SK-N-SH treated with all-trans-retinoic acid at 6 μM for 48 hours (cell line): ENCODE results near the gene PHIP.
"Not testable (repeated sequence)": the region's sequence is repeated elsewhere in the genome, so short reads cannot be mapped to it uniquely, and the experiment has no call there.

ENCODE experiments used
- ATAC-seq: fragments of 200-7000 bp; cut with Tn5 transposase; 3 replicates; pipeline ENCODE4 v1.9.1; 2020; ENCODE audit warnings: mild to moderate bottlenecking, moderate library complexity
- ARNTL ChIP-seq: fragments of 450-650 bp; formaldehyde crosslinking; IDR thresholded peaks from 2 replicates; pipeline ENCODE4 v1.5.0; 2020; ENCODE audit warnings: low read depth, mild to moderate bottlenecking, moderate library complexity, borderline replicate concordance
- CSDC2 ChIP-seq: fragments of 250-450 bp; sonication (Bioruptor Pico); IDR thresholded peaks from 2 replicates; pipeline ENCODE4 v1.5.0; 2020; ENCODE audit warnings: mild to moderate bottlenecking, moderate library complexity
- ESRRG ChIP-seq: fragments of 250-450 bp; sonication (Bioruptor Pico); IDR thresholded peaks from 2 replicates; pipeline ENCODE4 v1.6.1; 2021; ENCODE audit warnings: mild to moderate bottlenecking
- GLIS3 ChIP-seq: fragments of 250-450 bp; sonication (Bioruptor Pico); IDR thresholded peaks from 2 replicates; pipeline ENCODE4 v1.5.0; 2020; ENCODE audit warnings: mild to moderate bottlenecking, moderate library complexity
- OSR1 ChIP-seq: fragments of 250-450 bp; sonication (Bioruptor Pico); IDR thresholded peaks from 2 replicates; pipeline ENCODE4 v1.8.0; 2022; ENCODE audit warnings: moderate library complexity, mild to moderate bottlenecking, inconsistent platforms
- PPARA ChIP-seq: fragments of 250-450 bp; sonication (Bioruptor Pico); IDR thresholded peaks from 2 replicates; pipeline ENCODE4 v1.5.0; 2020; ENCODE audit warnings: mild to moderate bottlenecking, borderline replicate concordance
- RARB ChIP-seq: fragments of 250-450 bp; sonication (Bioruptor Pico); IDR thresholded peaks from 2 replicates; pipeline ENCODE4 v1.8.0; 2021; ENCODE audit warnings: mild to moderate bottlenecking, moderate library complexity
- SNAI2 ChIP-seq: fragments of 250-450 bp; sonication (Bioruptor Pico); IDR thresholded peaks from 2 replicates; pipeline ENCODE4 v1.5.0; 2020; ENCODE audit warnings: mild to moderate bottlenecking, moderate library complexity
- TCF4 ChIP-seq: fragments of 250-450 bp; sonication (Bioruptor Pico); IDR thresholded peaks from 2 replicates; pipeline ENCODE4 v1.8.0; 2021; ENCODE audit warnings: mild to moderate bottlenecking, moderate library complexity, borderline replicate concordance
- TOX ChIP-seq: fragments of 250-450 bp; sonication (Bioruptor Pico); IDR thresholded peaks from 2 replicates; pipeline ENCODE4 v1.8.0; 2021; ENCODE audit warnings: mild to moderate bottlenecking, moderate library complexity, borderline replicate concordance
- ZC3H10 ChIP-seq: fragments of 250-450 bp; sonication (Bioruptor Pico); IDR thresholded peaks from 2 replicates; pipeline ENCODE4 v1.5.1; 2021; ENCODE audit warnings: mild to moderate bottlenecking, moderate library complexity
- ZFP3 ChIP-seq: fragments of 250-450 bp; sonication (Bioruptor Pico); IDR thresholded peaks from 2 replicates; pipeline ENCODE4 v1.5.0; 2020; ENCODE audit warnings: mild to moderate bottlenecking, moderate library complexity
- ZFP30 ChIP-seq: fragments of 450-650 bp; formaldehyde crosslinking; IDR thresholded peaks from 2 replicates; pipeline ENCODE4 v1.5.0; 2022; ENCODE audit warnings: mild to moderate bottlenecking, moderate library complexity
- ZNF70 ChIP-seq: fragments of 450-650 bp; formaldehyde crosslinking; IDR thresholded peaks from 2 replicates; pipeline ENCODE4 v1.5.0; 2020; ENCODE audit warnings: mild to moderate bottlenecking, moderate library complexity
- ZNF8 ChIP-seq: fragments of 450-650 bp; formaldehyde crosslinking; IDR thresholded peaks from 2 replicates; pipeline ENCODE4 v1.5.0; 2020; ENCODE audit warnings: mild to moderate bottlenecking, moderate library complexity
- TF ChIP-seq, protein P1 (sequence below): fragments of 250-450 bp; sonication (Bioruptor Pico); IDR thresholded peaks from 2 replicates; pipeline ENCODE4 v1.8.0; 2020; ENCODE audit warnings: mild to moderate bottlenecking, moderate library complexity, borderline replicate concordance
- TF ChIP-seq, protein P2 (sequence below): fragments of 250-450 bp; sonication (Bioruptor Pico); IDR thresholded peaks from 2 replicates; pipeline ENCODE4 v1.5.1; 2020; ENCODE audit warnings: low read depth, mild to moderate bottlenecking, moderate library complexity
- TF ChIP-seq, protein P3 (sequence below): fragments of 250-450 bp; sonication (Bioruptor Pico); IDR thresholded peaks from 2 replicates; pipeline ENCODE4 v1.5.1; 2021; ENCODE audit warnings: mild to moderate bottlenecking, moderate library complexity
- TF ChIP-seq, protein P4 (sequence below): fragments of 250-450 bp; sonication (Bioruptor Pico); IDR thresholded peaks from 2 replicates; pipeline ENCODE4 v1.8.0; 2021; ENCODE audit warnings: low read depth, mild to moderate bottlenecking, moderate library complexity, borderline replicate concordance
- TF ChIP-seq, protein P5 (sequence below): fragments of 250-450 bp; sonication (Bioruptor Pico); IDR thresholded peaks from 2 replicates; pipeline ENCODE4 v1.5.0; 2020; ENCODE audit warnings: mild to moderate bottlenecking, moderate library complexity

Gene PHIP

DNA sequence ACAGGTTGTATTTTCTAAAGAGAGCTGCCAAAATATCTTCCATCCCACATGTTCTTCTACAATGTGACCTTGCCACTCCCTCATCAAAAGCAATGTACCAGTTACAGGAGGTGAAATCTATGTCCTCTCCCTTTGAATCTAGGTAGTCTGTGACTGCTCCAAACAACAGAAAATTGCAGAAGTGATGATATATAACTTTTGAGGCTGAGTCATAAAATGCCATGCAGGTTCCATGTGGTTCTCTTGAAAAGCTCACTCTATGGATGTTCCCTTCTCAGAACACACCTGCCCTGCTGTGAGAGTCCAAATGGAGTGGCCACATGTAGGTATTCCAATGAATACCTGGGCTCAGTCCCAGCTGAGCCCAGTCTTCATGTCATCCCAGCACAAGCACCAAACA, 16.9 kb upstream of the PHIP start:
- TF ChIP-seq SNAI2 (CRISPR knock-in tag) (no peak), PPARA (CRISPR knock-in tag) (no peak), CSDC2 (CRISPR knock-in tag) (no peak), ZC3H10 (CRISPR knock-in tag) (no peak), ZFP30 (CRISPR knock-in tag) (no peak), OSR1 (CRISPR knock-in tag) (no peak), TCF4 (CRISPR knock-in tag) (no peak), ARNTL (CRISPR knock-in tag) (no peak), ZNF70 (CRISPR knock-in tag) (no peak), ESRRG (no peak), GLIS3 (CRISPR knock-in tag) (no peak), ZNF8 (CRISPR knock-in tag) (no peak), TOX (CRISPR knock-in tag) (no peak), RARB (CRISPR knock-in tag) (no peak)
- TF ChIP-seq, protein P1, sequence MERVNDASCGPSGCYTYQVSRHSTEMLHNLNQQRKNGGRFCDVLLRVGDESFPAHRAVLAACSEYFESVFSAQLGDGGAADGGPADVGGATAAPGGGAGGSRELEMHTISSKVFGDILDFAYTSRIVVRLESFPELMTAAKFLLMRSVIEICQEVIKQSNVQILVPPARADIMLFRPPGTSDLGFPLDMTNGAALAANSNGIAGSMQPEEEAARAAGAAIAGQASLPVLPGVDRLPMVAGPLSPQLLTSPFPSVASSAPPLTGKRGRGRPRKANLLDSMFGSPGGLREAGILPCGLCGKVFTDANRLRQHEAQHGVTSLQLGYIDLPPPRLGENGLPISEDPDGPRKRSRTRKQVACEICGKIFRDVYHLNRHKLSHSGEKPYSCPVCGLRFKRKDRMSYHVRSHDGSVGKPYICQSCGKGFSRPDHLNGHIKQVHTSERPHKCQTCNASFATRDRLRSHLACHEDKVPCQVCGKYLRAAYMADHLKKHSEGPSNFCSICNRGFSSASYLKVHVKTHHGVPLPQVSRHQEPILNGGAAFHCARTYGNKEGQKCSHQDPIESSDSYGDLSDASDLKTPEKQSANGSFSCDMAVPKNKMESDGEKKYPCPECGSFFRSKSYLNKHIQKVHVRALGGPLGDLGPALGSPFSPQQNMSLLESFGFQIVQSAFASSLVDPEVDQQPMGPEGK (CRISPR knock-in tag), result no peak
- TF ChIP-seq, protein P2, sequence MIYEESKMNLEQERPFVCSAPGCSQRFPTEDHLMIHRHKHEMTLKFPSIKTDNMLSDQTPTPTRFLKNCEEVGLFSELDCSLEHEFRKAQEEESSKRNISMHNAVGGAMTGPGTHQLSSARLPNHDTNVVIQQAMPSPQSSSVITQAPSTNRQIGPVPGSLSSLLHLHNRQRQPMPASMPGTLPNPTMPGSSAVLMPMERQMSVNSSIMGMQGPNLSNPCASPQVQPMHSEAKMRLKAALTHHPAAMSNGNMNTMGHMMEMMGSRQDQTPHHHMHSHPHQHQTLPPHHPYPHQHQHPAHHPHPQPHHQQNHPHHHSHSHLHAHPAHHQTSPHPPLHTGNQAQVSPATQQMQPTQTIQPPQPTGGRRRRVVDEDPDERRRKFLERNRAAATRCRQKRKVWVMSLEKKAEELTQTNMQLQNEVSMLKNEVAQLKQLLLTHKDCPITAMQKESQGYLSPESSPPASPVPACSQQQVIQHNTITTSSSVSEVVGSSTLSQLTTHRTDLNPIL, result no peak
- TF ChIP-seq, protein P3, sequence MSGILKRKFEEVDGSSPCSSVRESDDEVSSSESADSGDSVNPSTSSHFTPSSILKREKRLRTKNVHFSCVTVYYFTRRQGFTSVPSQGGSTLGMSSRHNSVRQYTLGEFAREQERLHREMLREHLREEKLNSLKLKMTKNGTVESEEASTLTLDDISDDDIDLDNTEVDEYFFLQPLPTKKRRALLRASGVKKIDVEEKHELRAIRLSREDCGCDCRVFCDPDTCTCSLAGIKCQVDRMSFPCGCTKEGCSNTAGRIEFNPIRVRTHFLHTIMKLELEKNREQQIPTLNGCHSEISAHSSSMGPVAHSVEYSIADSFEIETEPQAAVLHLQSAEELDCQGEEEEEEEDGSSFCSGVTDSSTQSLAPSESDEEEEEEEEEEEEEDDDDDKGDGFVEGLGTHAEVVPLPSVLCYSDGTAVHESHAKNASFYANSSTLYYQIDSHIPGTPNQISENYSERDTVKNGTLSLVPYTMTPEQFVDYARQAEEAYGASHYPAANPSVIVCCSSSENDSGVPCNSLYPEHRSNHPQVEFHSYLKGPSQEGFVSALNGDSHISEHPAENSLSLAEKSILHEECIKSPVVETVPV (CRISPR knock-in tag), result no peak
- TF ChIP-seq, protein P4, sequence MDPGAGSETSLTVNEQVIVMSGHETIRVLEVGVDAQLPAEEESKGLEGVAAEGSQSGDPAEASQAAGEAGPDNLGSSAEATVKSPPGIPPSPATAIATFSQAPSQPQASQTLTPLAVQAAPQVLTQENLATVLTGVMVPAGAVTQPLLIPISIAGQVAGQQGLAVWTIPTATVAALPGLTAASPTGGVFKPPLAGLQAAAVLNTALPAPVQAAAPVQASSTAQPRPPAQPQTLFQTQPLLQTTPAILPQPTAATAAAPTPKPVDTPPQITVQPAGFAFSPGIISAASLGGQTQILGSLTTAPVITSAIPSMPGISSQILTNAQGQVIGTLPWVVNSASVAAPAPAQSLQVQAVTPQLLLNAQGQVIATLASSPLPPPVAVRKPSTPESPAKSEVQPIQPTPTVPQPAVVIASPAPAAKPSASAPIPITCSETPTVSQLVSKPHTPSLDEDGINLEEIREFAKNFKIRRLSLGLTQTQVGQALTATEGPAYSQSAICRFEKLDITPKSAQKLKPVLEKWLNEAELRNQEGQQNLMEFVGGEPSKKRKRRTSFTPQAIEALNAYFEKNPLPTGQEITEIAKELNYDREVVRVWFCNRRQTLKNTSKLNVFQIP (CRISPR knock-in tag), result no peak
- TF ChIP-seq, protein P5, sequence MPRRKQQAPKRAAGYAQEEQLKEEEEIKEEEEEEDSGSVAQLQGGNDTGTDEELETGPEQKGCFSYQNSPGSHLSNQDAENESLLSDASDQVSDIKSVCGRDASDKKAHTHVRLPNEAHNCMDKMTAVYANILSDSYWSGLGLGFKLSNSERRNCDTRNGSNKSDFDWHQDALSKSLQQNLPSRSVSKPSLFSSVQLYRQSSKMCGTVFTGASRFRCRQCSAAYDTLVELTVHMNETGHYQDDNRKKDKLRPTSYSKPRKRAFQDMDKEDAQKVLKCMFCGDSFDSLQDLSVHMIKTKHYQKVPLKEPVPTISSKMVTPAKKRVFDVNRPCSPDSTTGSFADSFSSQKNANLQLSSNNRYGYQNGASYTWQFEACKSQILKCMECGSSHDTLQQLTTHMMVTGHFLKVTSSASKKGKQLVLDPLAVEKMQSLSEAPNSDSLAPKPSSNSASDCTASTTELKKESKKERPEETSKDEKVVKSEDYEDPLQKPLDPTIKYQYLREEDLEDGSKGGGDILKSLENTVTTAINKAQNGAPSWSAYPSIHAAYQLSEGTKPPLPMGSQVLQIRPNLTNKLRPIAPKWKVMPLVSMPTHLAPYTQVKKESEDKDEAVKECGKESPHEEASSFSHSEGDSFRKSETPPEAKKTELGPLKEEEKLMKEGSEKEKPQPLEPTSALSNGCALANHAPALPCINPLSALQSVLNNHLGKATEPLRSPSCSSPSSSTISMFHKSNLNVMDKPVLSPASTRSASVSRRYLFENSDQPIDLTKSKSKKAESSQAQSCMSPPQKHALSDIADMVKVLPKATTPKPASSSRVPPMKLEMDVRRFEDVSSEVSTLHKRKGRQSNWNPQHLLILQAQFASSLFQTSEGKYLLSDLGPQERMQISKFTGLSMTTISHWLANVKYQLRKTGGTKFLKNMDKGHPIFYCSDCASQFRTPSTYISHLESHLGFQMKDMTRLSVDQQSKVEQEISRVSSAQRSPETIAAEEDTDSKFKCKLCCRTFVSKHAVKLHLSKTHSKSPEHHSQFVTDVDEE (CRISPR knock-in tag), result no peak
- ATAC-seq, result no peak

DNA sequence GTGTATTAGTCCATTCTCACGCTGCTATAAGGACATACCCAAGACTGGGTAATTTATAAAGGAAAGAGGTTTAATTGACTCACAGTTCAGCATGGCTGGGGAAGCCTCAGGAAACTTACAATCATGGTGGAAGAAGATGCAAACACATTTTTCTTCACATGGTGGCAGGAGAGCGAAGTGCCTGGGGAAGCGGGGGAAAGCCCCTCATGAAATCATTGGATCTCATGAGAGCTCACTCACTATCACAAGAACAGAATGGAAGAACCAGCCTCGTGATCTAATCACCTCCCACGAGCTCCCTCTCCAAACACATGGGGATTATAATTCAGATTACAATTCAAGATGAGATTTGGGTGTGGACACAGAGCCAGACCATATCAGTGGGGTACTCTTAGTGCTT, 13.7 kb upstream of the PHIP start:
- not testable (repeated sequence) for ATAC-seq

DNA sequence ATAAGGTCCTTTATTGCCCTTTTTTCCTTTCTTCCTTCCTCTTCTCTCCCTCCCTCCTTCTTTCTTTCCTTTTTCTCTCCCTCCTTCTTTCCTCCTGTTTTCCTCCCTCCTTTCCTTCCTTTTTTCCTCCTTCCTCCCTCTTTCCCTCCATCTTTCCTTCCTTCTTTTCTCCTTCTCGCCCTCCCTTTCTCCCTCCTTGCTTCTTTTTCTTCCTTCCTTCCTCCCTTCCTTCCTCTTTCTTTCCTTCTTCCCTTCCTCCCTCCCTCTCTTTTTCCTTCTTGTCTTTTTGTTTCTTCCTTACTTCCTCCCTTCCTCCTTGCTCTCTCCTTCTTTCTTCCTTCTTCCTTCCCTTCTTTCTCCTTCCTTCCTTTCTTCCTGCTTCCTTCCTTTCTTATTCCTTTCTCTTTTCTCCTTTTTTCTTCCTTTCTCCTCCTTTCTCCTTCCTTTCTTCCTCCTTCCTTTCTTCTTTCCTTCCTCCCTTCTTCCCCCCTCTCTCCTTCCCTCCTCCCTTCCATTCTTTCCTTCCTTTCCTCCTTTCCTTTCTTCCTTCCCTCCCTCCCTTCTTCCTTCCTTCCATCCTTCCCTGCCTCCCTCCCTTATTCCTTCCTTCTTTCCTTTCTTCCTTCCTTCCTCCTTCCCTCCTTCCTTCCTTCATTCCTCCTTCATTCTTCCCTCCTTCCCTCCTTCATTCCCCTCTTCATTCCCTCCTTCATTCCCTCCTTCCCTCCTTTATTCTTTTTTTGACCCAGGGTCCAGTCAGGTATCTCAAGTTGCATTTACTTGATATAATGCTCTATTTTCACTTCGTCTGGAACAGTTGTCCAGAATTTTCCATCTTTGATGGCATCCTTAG, 11.7 kb upstream of the PHIP start:
- ATAC-seq, result no peak
- no peak for TF ChIP-seq ZFP3
- no peak for TF ChIP-seq PPARA (CRISPR knock-in tag)
- TF ChIP-seq RARB (CRISPR knock-in tag), result no peak
- TF ChIP-seq ZFP30 (CRISPR knock-in tag), result no peak
- no peak for TF ChIP-seq ESRRG
- no peak for TF ChIP-seq TOX (CRISPR knock-in tag)
- TF ChIP-seq, protein P1 (CRISPR knock-in tag), result no peak
- no peak for TF ChIP-seq ARNTL (CRISPR knock-in tag)
- TF ChIP-seq ZC3H10 (CRISPR knock-in tag), result no peak
- no peak for TF ChIP-seq OSR1 (CRISPR knock-in tag)
- no peak for TF ChIP-seq SNAI2 (CRISPR knock-in tag)
- TF ChIP-seq TCF4 (CRISPR knock-in tag), result no peak
- TF ChIP-seq CSDC2 (CRISPR knock-in tag), result no peak
